KOPT-K1 (cell line): ENCODE data around the gene NUBPL.
"Not testable (repeated sequence)": the region's sequence is repeated elsewhere in the genome, so short reads cannot be mapped to it uniquely, and the experiment has no call there.

Experiments used
- H3K27ac ChIP-seq: fragments of 200-600 bp; sonication (generic); 2 replicates; pipeline ENCODE4 v1.5.1; 2016; ENCODE audit warnings: antibody characterized with exemption, mild to moderate bottlenecking, low read depth, low read length; ENCODE audit not compliant: poor library complexity, severe bottlenecking
- H3K36me3 ChIP-seq: fragments of 200-600 bp; sonication (generic); 2 replicates; pipeline ENCODE4 v1.5.1; 2017; ENCODE audit warnings: antibody characterized with exemption, mild to moderate bottlenecking, low read length, moderate library complexity; ENCODE audit not compliant: insufficient read depth
- H3K9me3 ChIP-seq: fragments of 200-600 bp; sonication (generic); 2 replicates; pipeline ENCODE4 v1.5.1; 2017; ENCODE audit warnings: antibody characterized with exemption, low read length, mild to moderate bottlenecking; ENCODE audit not compliant: insufficient read depth, poor library complexity, severe bottlenecking

NUBPL gene

DNA sequence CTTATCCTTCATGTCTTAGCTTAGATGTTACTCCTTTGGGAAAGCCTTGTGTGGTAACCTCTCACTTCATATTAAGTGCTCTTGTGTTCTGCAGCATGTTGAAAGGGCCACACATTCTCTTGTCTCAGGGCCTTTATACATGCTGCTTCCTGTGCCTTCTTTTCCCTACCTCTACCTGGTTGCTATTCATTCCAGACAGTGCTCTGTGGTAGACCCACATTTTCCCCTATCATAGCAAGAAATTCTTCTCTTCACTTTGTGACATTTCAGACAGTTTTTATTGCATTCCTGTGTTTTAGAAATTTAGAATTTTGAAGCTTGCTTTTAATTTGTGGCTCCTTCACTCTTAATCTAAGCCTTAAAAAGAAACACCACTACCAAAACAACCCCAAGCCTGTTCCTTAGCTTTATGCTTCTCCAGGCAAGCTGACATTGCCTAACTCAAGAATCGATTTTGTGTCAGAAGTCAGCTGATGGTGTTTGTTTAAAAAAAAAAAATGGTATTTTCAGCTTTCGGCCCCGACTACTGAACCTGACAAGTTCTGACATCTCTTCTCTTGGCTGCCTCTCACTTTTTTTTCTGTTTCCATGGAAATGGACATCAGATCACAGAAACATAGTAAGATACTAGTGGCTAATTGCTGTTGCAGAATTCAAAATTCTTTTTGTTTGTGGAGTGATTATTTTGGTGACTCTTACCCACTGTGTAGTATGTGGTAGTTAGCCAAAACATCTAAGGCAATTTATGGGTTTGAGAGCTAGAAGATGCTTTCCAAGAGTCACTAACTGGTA, 156.3 kb downstream of the NUBPL start:
- Histone ChIP-seq H3K9me3 (peaks cover 3% of the 10 kb centered on the region), H3K27ac (no peak overlapping the region), H3K36me3 (no peaks in the 10 kb centered on the region)

DNA sequence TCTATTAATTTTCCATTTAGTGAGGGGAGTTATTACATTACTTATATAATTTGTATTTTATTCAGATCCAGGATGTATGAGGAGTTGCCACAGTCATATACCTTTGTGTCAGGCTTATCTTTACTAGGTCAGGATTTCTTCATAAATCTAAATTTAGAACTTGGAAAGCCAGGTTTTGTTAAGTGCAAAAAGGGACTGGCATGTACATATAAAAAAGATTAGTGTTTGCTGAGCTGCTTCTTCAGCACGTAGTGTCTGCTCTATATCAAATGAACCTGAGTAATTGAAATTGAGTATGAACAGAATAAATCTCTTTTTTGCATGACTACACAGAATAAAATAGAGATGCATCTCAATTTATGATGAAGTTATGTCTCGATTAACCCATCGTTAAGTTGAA, 157.4 kb downstream of the NUBPL start:
- Histone ChIP-seq H3K9me3 (peaks cover 9% of the 10 kb centered on the region), H3K36me3 (no peaks in the 10 kb centered on the region), H3K27ac (no peak overlapping the region)

DNA sequence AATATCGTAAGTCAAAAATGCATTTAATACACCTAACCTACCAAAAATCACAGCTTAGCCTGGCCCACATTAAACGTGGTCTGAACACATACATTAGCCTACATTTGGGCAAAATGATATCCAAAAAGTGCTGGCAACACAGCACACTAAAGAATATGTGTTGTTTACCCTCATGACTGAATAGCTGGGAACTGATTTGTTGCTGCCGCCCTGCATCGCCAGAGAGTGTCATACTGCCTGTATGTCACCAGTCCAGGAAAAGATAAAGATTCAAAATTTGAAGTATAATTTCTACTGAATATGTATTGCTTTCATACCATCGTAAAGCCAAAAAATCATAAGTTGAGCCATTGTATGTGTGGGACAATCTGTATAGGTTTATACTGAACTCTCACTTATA, 157.8 kb downstream of the NUBPL start:
- no peaks in the 10 kb centered on the region for H3K36me3 ChIP-seq
- H3K9me3 ChIP-seq, result peaks cover 9% of the 10 kb centered on the region
- H3K27ac ChIP-seq, result no peak overlapping the region

DNA sequence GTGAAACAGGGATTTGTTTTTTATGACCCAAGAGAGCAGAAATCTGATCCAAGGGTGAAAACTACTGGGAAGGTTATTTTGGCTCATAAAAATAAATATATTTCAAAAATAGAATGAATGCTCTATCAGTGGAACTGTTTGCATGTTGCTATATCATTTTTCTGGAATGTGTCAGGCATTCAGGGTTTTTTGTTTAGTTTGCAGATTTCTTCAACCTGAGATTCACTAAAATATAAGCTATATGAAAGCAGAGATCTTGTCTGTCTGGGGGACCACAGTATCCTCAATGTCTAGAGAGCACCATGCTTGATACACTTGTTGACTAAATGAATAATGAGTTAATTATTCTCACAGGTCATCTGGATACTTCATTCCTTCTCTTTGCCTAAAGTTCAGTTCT, 165.1 kb downstream of the NUBPL start:
- Histone ChIP-seq H3K36me3 (no peaks in the 10 kb centered on the region), H3K9me3 (peaks cover 24% of the 10 kb centered on the region), H3K27ac (no peak overlapping the region)

DNA sequence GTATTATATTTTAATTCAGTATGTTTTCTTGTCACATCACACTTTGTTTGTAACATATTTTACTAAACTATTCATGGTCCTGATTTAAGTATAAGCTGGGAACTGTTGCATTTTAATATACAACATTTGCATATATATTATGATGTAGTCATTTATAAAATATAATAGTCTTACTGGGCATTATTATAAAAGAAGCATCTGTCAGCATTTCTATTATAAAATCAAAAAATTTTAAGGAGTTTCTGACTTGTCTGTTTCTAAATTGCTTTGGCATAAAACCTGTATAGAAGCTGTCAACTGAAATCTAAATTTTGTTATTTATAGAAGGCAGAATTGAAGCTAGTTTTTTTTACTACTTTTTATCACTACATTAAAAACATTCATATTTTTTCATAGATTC, 166.6 kb downstream of the NUBPL start:
- Histone ChIP-seq H3K27ac (no peak overlapping the region), H3K9me3 (peaks cover 24% of the 10 kb centered on the region), H3K36me3 (no peaks in the 10 kb centered on the region)

DNA sequence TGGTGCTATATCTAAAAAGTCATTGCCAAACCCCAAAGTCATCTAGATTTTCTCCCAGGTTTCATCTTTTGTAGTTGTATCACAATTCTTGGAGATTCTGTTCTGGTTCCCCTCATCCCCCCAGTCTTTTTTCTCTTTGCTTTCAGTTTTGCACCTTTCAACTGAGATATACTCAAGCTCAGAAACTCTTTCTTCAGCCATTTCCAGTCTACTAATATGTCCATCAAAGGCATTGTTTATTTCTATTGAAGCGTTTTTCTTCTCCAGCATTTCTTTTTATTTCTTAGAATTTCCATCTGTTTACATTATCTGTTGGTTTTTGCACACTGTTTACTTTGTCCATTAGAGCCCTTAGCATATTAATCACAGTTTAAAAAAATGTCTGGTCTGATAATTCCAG, 179.5 kb downstream of the NUBPL start:
- Histone ChIP-seq H3K9me3 (peaks cover 4% of the 10 kb centered on the region), H3K27ac (no peak overlapping the region)

DNA sequence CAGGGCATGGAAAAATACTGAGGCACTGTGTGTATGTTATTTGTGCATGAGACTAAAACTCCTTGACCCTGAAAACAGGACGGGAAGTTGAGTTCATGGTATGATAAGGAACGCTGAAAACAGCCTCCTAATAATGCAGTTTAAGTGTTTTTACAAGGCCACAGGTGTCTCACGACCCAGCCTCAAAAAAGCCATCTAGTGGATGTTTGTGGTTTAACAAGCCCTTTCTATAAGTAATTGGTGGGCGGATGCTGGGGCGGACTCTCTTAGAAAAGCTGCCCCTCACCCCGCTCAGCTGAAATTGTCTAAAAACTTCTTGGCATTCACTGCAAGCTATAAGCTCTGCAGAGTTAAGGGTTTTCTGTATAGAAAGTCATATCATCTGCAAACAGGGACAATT, 184.5 kb downstream of the NUBPL start:
- H3K36me3 ChIP-seq, result no peaks in the 10 kb centered on the region
- peaks cover 40% of the 10 kb centered on the region for H3K9me3 ChIP-seq
- H3K27ac ChIP-seq, result no peak overlapping the region

More for the DNA sequence above, 179.5 kb downstream of the NUBPL start:
- H3K36me3 ChIP-seq, result no peaks in the 10 kb centered on the region

DNA sequence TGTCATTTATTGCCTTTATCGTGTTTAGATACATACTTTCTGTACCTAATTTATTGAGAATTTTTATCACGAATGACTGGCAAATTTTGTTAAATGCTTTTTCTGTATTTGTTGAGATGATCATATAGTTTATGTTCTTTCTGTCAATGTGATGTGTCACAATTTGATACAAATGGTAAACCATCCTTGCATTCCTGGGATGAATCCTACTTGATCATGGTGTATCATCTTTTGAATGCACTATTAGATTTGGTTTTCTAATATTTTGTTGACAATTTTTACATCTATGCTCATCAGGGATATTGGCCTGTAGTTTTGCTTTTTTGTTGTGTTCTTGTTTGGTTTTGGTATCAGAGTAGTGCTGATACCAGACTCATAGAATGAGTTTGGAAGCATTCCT, 185.1 kb downstream of the NUBPL start:
- Histone ChIP-seq H3K9me3 (peaks cover 40% of the 10 kb centered on the region), H3K36me3 (no peaks in the 10 kb centered on the region), H3K27ac (no peak overlapping the region)

DNA sequence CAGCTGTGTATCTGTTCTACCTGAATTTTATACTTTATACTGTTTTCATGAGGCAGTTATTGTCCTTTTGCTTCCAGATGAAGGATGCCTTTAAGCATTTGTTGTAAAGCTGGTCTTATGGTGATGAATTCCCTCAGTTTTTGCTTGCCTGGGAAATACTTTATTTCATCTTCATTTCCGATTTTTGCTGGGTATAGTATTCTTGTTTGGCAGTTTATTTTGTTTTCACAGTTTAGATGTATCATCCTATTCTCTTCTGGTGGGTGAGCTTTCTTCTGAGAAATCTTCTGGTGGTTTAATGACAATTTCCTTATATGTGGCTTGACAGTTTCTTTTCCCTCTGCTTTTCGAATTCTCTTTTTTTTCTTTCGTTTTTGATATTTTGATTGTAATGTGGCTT, 188.1 kb downstream of the NUBPL start:
- Histone ChIP-seq H3K27ac (no peak overlapping the region), H3K9me3 (peaks cover 40% of the 10 kb centered on the region), H3K36me3 (no peaks in the 10 kb centered on the region)

DNA sequence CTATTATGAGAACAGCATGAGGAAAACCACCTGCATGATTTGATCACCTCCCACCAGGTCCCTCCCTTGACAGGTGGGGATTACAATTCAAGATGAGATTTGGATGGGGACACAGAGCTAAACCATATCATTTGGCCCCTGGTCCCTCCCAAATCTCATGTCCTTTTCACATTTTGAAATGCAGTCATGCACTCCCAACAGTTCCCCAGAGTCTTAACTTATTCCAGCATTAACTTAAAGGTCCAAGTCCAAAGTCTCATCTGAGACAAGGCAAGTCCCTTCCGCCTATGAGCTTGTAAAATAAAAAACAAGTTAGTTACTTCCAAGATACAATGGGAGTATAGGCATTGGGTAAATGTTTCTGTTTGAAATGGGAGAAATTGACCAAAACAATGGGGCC, 189.8 kb downstream of the NUBPL start:
- not testable (repeated sequence) for H3K27ac ChIP-seq, H3K36me3 ChIP-seq
- peaks cover 32% of the 10 kb centered on the region for H3K9me3 ChIP-seq

DNA sequence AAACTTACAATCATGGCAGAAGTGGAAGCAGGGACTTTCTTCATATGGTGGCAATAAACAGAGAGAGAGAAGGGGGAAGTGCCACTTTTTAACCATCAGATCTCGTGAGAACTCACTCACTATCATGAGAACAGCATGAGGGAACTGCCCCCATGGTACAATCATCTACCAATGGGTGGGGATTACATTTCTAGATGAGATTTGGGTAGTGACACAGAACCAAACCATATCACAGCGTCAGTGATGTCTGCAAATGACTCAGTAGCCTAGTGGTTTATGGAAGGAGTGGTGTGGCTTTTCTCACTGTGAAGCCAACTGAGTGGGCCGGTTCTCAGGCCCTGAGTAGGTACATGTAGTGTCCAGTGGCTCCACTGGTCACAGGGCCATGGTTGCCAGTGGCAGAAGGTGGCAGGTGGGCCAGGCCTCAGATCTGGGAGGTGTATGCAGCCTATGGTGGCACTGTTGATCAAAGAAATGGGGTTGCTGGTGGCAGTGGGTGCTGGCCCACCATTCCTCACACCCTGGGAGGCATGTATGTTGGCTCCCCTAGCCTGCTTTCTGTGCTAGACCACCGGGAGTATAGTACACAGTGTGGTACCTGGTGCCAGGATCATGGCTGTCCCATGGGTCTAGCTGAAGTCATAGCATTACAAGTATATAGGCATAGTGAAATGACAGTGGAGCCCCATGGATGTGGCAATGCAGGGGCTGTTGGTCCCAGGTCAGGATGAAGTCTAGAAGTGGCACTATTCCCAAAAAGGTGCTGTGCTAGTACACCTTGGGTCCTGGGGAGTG, 191.9 kb downstream of the NUBPL start:
- H3K9me3 ChIP-seq, result peaks cover 21% of the 10 kb centered on the region
- H3K27ac ChIP-seq, result no peak overlapping the region
- no peaks in the 10 kb centered on the region for H3K36me3 ChIP-seq

DNA sequence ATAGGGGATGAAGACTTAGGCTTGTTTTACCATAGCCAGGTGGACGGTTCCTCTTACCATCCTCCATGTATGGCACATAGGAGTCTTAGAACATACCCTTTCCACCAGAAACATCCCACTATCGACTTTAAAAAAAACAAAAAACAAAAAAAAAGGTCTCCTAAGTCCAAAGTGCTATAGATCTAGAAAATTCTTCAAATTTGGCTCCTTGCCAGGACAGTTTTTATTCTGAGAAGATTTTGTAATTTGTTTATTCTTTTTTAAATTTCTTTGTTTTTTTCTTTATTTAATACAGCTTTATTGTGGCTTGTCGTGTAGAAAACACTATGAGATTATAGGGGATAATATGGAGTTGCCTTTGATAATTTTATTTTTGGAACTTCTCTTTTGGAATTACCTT, 197.7 kb downstream of the NUBPL start:
- no peak overlapping the region for H3K27ac ChIP-seq
- H3K9me3 ChIP-seq, result peaks cover 6% of the 10 kb centered on the region
- H3K36me3 ChIP-seq, result no peaks in the 10 kb centered on the region

DNA sequence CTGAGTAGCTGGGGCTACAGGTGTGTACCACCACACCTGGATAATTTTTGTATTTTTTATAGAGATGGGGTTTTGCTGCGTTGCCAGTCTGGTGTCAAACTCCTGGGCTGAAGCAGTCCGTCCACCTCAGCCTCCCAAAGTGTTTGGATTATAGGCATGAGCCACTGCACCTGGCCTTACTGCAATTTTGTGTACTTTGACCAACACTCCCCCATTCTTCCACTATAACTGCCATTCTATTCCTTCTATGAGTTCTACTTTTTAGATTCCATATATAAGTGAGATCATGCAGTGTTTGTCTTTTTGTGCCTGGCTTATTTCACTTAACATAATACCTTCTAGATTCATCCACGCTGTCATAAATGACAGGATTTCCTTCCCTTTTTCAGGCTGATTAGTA, 199.1 kb downstream of the NUBPL start:
- Histone ChIP-seq H3K36me3 (no peaks in the 10 kb centered on the region), H3K9me3 (peaks cover 6% of the 10 kb centered on the region), H3K27ac (no peak overlapping the region)

DNA sequence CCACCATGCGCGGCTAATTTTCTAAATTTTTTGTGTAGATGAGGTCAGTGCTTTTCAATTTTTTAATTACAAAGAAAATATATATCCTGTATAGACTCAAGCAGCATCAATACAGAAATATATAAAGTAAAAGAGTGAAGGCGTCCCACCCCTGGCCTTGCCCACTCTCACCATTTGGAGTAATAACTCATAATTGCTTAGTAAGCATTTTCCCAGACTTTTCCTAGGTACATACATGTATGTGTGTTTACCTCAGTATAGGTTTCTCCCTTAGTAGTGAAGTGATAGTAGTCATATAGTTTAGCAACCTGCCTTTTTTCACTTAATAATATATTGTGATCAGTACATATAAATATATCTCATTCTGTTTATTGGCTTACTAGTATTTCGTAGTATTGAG, 200.1 kb downstream of the NUBPL start:
- Histone ChIP-seq H3K9me3 (peaks cover 6% of the 10 kb centered on the region), H3K36me3 (no peaks in the 10 kb centered on the region), H3K27ac (no peak overlapping the region)

DNA sequence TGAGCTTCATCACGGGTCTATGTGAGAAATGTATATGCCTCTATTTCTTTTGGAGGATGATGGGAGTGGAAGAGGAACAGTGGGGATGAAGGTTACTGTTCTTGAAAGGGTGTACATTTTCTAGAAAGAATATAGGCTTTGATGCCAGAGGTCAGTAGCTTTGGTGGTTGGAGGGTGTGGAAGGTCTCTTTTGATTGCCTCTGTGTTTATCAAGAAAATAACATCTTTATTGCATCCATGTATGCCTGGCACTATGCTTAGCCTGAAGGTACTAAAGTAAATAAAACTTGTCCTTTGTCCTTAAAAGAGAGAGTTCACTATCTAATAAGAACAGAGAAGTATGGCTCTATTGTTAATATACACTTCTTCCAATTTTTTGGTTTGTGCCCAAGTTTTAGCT, 201.8 kb downstream of the NUBPL start:
- no peaks in the 10 kb centered on the region for H3K9me3 ChIP-seq
- no peak overlapping the region for H3K27ac ChIP-seq
- H3K36me3 ChIP-seq, result no peaks in the 10 kb centered on the region
